Smooth muscle cell (in vitro differentiated cells): ENCODE measurements around the gene TMEM242. TPM values are rescaled to one million over a fixed set of nuclear protein-coding genes. Genes with fewer than 3 reads are reported as not detected.
A peak's percentile ranks its signal among the peaks of the same experiment; 100 is the strongest.

ENCODE experiments used
- DNase-seq: peaks from one replicate; lab custom pipeline; 2025; ENCODE audit not compliant: unreplicated experiment; lab: John Stamatoyannopoulos, UW
- H2AFZ ChIP-seq: fragments of 200-600 bp; sonication (generic); 2 replicates; pipeline ENCODE4 v1.6.0; 2016; ENCODE audit warnings: antibody characterized with exemption, low read depth, mild to moderate bottlenecking
- H3F3A ChIP-seq: fragments of 200-600 bp; sonication (generic); 2 replicates; pipeline ENCODE4 v1.6.0; 2017; ENCODE audit warnings: antibody characterized with exemption, low read depth
- H3K27ac ChIP-seq: fragments of 200-600 bp; sonication (generic); 2 replicates; pipeline ENCODE4 v1.5.1; 2016; ENCODE audit warnings: low read depth, mild to moderate bottlenecking
- H3K27me3 ChIP-seq: fragments of 200-600 bp; sonication (generic); 2 replicates; pipeline ENCODE4 v1.6.1; 2016; ENCODE audit warnings: low read depth, mild to moderate bottlenecking
- H3K36me3 ChIP-seq: fragments of 200-600 bp; sonication (generic); 2 replicates; pipeline ENCODE4 v1.5.1; 2016; ENCODE audit warnings: low read depth
- H3K4me1 ChIP-seq: fragments of 200-600 bp; sonication (generic); 2 replicates; pipeline ENCODE4 v1.5.1; 2016; ENCODE audit warnings: low read depth
- H3K4me2 ChIP-seq: fragments of 200-600 bp; sonication (generic); 2 replicates; pipeline ENCODE4 v1.6.0; 2016; ENCODE audit warnings: mild to moderate bottlenecking
- H3K4me3 ChIP-seq: fragments of 200-600 bp; sonication (generic); 2 replicates; pipeline ENCODE4 v1.5.1; 2016; ENCODE audit warnings: mild to moderate bottlenecking
- H3K79me2 ChIP-seq: fragments of 200-600 bp; sonication (generic); 2 replicates; pipeline ENCODE4 v1.6.0; 2016; ENCODE audit warnings: low read depth, mild to moderate bottlenecking
- H3K9ac ChIP-seq: fragments of 200-600 bp; sonication (generic); 2 replicates; pipeline ENCODE4 v1.6.0; 2016; ENCODE audit warnings: low read depth
- H3K9me3 ChIP-seq: fragments of 200-600 bp; sonication (generic); replicated peaks from 2 replicates; pipeline ENCODE4 v1.5.1; 2016; ENCODE audit warnings: low read depth
- H4K20me1 ChIP-seq: fragments of 200-600 bp; sonication (generic); 2 replicates; pipeline ENCODE4 v1.6.0; 2016; ENCODE audit warnings: low read depth
- WGBS: methylation state at CpG from one replicate; pipeline ENCODE4 v1.1.7; 2016; ENCODE audit warnings: low lambda C conversion rate; 5-methylcytosine and 5-hydroxymethylcytosine counted together
- polyA plus RNA-seq: library from polyadenylated mRNA; unstranded; fragments of >200 nt; fragmentation: Nextera tagmentation; extraction: Ambion mirVana; gene quantifications from 2 replicates; pipeline ENCODE4 v1.2.1, GENCODE V29; 2016
- total RNA-seq: library from RNA; depleted of rRNA; stranded (reverse); fragments of >200 nt; gene quantifications from 2 replicates; pipeline ENCODE4 v1.2.3, GENCODE V29; 2014
- TF ChIP-seq, protein P1 (sequence below): fragments of 200-600 bp; sonication (generic); IDR thresholded peaks from 2 replicates; pipeline ENCODE4 v1.5.1; 2017; ENCODE audit warnings: borderline replicate concordance, mild to moderate bottlenecking, antibody characterized with exemption; ENCODE audit not compliant: insufficient read depth, poor library complexity, severe bottlenecking

Gene TMEM242
- total and polyA plus RNA-seq, 2 experiments from 2014 or later, result 7.0 to 13.3 TPM

GRCh38 chr6:157244780-157245179, 78.5 kb downstream of the TMEM242 start:
- peak overlapping the region; percentile 10 for H3K4me2 ChIP-seq
- 56% methylated on average over 4 of the region's 4 CpGs for WGBS

DNA sequence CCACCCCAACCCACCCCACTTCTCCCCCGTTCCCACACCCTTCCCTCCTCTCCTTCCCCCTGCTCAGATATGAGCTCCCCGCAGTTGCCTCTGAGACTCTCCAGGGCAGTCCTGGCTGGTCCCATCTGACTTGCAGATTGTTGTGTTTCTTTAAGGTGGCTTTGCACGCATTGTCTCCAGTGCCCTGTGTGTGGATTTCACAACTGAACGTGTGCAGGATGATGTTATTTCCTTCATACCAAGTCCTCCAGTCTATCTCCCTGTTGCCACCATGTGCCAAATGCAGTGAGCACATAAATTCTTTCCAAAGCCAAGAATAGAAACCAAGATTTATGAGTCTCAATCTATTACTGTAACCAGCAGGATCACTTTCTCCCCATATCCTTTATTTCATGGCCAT, 79.1 kb downstream of the TMEM242 start:
- no peak overlapping the region for H3K9ac ChIP-seq
- H3K27ac ChIP-seq, result no peak overlapping the region
- no peak overlapping the region for H3K4me3 ChIP-seq
- TF ChIP-seq, protein P1, sequence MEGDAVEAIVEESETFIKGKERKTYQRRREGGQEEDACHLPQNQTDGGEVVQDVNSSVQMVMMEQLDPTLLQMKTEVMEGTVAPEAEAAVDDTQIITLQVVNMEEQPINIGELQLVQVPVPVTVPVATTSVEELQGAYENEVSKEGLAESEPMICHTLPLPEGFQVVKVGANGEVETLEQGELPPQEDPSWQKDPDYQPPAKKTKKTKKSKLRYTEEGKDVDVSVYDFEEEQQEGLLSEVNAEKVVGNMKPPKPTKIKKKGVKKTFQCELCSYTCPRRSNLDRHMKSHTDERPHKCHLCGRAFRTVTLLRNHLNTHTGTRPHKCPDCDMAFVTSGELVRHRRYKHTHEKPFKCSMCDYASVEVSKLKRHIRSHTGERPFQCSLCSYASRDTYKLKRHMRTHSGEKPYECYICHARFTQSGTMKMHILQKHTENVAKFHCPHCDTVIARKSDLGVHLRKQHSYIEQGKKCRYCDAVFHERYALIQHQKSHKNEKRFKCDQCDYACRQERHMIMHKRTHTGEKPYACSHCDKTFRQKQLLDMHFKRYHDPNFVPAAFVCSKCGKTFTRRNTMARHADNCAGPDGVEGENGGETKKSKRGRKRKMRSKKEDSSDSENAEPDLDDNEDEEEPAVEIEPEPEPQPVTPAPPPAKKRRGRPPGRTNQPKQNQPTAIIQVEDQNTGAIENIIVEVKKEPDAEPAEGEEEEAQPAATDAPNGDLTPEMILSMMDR, result no peak
- no peaks in the 10 kb centered on the region for H3K9me3 ChIP-seq
- H3F3A ChIP-seq, result no peaks in the 10 kb centered on the region
- H3K4me2 ChIP-seq, result peak overlapping the region; percentile 10
- H3K27me3 ChIP-seq, result no peaks in the 10 kb centered on the region
- peaks cover 7% of the 10 kb centered on the region for H3K4me1 ChIP-seq
- no peak overlapping the region for H2AFZ ChIP-seq
- H3K79me2 ChIP-seq, result no peaks in the 10 kb centered on the region
- no peaks in the 10 kb centered on the region for H3K36me3 ChIP-seq
- DNase-seq, result no peak
- 33% methylated on average over 2 of the region's 4 CpGs for WGBS
- no peaks in the 10 kb centered on the region for H4K20me1 ChIP-seq

More at GRCh38 chr6:157244780-157245179, 78.5 kb downstream of the TMEM242 start:
- no peak overlapping the region for H3K9ac ChIP-seq
- no peaks in the 10 kb centered on the region for H3K9me3 ChIP-seq
- no peak overlapping the region for H3K27ac ChIP-seq
- no peaks in the 10 kb centered on the region for H3K27me3 ChIP-seq
- no peak overlapping the region for H3K4me3 ChIP-seq
- no peaks in the 10 kb centered on the region for H4K20me1 ChIP-seq
- no peak overlapping the region for H2AFZ ChIP-seq
- H3K79me2 ChIP-seq, result no peaks in the 10 kb centered on the region
- TF ChIP-seq, protein P1, result no peak
- H3K36me3 ChIP-seq, result no peaks in the 10 kb centered on the region
- H3F3A ChIP-seq, result no peaks in the 10 kb centered on the region
- no peak for DNase-seq
- peaks cover 7% of the 10 kb centered on the region for H3K4me1 ChIP-seq

- Histone ChIP-seq H3K36me3 (no peaks in the 10 kb centered on the region), H3K79me2 (no peaks in the 10 kb centered on the region), H3K4me1 (peaks cover 7% of the 10 kb centered on the region), H3K9ac (no peak overlapping the region), H3K27me3 (peaks cover 3% of the 10 kb centered on the region), H2AFZ (no peak overlapping the region), H3K4me2 (no peak overlapping the region), H3F3A (no peaks in the 10 kb centered on the region), H3K4me3 (no peak overlapping the region), H4K20me1 (no peaks in the 10 kb centered on the region), H3K27ac (no peak overlapping the region), H3K9me3 (no peaks in the 10 kb centered on the region)
- DNase-seq, result no peak
- TF ChIP-seq, protein P1, result no peak
- 96% methylated on average over 6 of the region's 6 CpGs for WGBS
These were observed 80.5 kb downstream of the TMEM242 start for GRCh38 chr6:157242791-157243190.

DNA sequence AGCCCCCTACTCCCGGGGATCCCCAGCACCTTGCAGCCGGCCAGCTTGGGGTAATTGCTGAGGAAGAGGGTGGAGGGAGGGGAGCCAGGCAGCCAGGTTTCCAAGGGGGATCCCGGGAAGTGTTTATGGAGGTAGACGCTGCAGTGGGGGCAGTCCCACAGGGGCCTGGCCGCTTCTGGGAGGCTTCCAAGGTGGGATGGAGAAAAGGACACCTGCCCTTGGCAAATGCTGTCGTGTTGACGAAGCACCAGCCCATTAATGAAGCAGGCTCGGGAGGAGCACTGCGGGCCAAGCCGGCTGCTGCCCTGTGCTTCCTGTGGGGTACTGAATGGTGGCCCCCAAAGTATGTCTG, 82.4 kb downstream of the TMEM242 start:
- H3K9me3 ChIP-seq, result no peaks in the 10 kb centered on the region
- peaks cover 7% of the 10 kb centered on the region for H3K4me1 ChIP-seq
- no peaks in the 10 kb centered on the region for H4K20me1 ChIP-seq
- no peaks in the 10 kb centered on the region for H3K36me3 ChIP-seq
- H3K27ac ChIP-seq, result no peak overlapping the region
- peak overlapping the region; percentile 83 for H3K4me2 ChIP-seq
- DNase-seq, result no peak
- H2AFZ ChIP-seq, result no peak overlapping the region
- H3F3A ChIP-seq, result no peaks in the 10 kb centered on the region
- TF ChIP-seq, protein P1, result no peak
- H3K79me2 ChIP-seq, result no peaks in the 10 kb centered on the region
- H3K9ac ChIP-seq, result no peak overlapping the region
- 90% methylated on average over 10 of the region's 10 CpGs for WGBS
- peaks cover 21% of the 10 kb centered on the region for H3K27me3 ChIP-seq
- no peak overlapping the region for H3K4me3 ChIP-seq
